ENCODE results near the gene EIF1AX. TPM values are rescaled to one million over a fixed set of nuclear protein-coding genes. Genes with fewer than 3 reads are reported as not detected.

EIF1AX gene
- total RNA-seq, 1 experiment from 2014 or later, result 52.4 TPM

GRCh38 chrX:20112022-20112774, 29.4 kb downstream of the EIF1AX start:
- H3K4me3 ChIP-seq (ENCODE audit: insufficient read depth, low read depth, low read length), result no peak overlapping the region
- no peaks in the 10 kb centered on the region for H3K36me3 ChIP-seq (replicated peaks; ENCODE audit: control insufficient read depth, insufficient read depth, low read length)
- no peak for DNase-seq
- H3K27me3 ChIP-seq (ENCODE audit: control insufficient read depth, insufficient read depth, low read length), result peaks cover 17% of the 10 kb centered on the region

- Histone ChIP-seq H3K27me3 (ENCODE audit: control insufficient read depth, insufficient read depth, low read length) (peaks cover 9% of the 10 kb centered on the region), H3K4me3 (ENCODE audit: insufficient read depth, low read depth, low read length) (no peak overlapping the region), H3K36me3 (replicated peaks; ENCODE audit: control insufficient read depth, insufficient read depth, low read length) (no peaks in the 10 kb centered on the region)
- no peak for DNase-seq
Measured at GRCh38 chrX:20111271-20111670, 30.4 kb downstream of the EIF1AX start.

- Histone ChIP-seq H3K4me3 (ENCODE audit: insufficient read depth, low read depth, low read length) (no peak overlapping the region), H3K27me3 (ENCODE audit: control insufficient read depth, insufficient read depth, low read length) (no peaks in the 10 kb centered on the region), H3K36me3 (replicated peaks; ENCODE audit: control insufficient read depth, insufficient read depth, low read length) (no peaks in the 10 kb centered on the region)
- DNase-seq, result no peak
Measured at GRCh38 chrX:20101934-20102581, 39.6 kb downstream of the EIF1AX start.

GRCh38 chrX:20091499-20091898, 50.1 kb downstream of the EIF1AX start:
- H3K4me3 ChIP-seq (ENCODE audit: insufficient read depth, low read depth, low read length), result no peak overlapping the region
- no peak for DNase-seq
- H3K36me3 ChIP-seq (replicated peaks; ENCODE audit: control insufficient read depth, insufficient read depth, low read length), result no peaks in the 10 kb centered on the region
- H3K27me3 ChIP-seq (ENCODE audit: control insufficient read depth, insufficient read depth, low read length), result no peaks in the 10 kb centered on the region

DNA sequence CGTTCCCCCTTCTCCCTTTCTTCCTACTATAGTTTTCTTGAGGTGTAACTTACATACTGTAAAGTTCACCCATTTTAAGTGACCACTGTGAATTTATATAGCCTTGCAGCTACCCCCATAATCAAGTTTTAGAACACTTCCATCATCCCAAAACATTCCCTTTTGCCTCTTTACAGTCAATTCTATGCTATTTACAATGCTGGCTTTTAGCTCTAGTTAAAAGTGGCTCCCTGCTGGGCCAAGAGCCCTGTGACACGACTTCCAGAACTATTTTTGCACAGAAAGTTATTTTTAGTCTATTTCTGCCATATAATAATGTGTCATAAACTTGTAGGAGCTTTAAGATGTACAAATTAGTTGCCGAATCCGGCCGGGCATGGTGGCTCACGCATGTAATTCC, 51.8 kb downstream of the EIF1AX start:
- no peaks in the 10 kb centered on the region for H3K36me3 ChIP-seq (replicated peaks; ENCODE audit: control insufficient read depth, insufficient read depth, low read length)
- H3K27me3 ChIP-seq (ENCODE audit: control insufficient read depth, insufficient read depth, low read length), result no peaks in the 10 kb centered on the region
- no peak overlapping the region for H3K4me3 ChIP-seq (ENCODE audit: insufficient read depth, low read depth, low read length)
- DNase-seq, result no peak

- no peak for DNase-seq
- Histone ChIP-seq H3K27me3 (ENCODE audit: control insufficient read depth, insufficient read depth, low read length) (no peaks in the 10 kb centered on the region), H3K4me3 (ENCODE audit: insufficient read depth, low read depth, low read length) (no peak overlapping the region), H3K36me3 (replicated peaks; ENCODE audit: control insufficient read depth, insufficient read depth, low read length) (no peaks in the 10 kb centered on the region)
Measured at GRCh38 chrX:20080277-20080676, 61.4 kb downstream of the EIF1AX start.

Other genes starting within 250 kb of the EIF1AX start
- 0.94 and 2.9 TPM in 2 replicates for gene BCLAF3, start 150.8 kb downstream of the EIF1AX start, total RNA-seq (2014; rRNA removed; shearing (Covaris generic))
- gene MAP7D2, start 24.9 kb downstream of the EIF1AX start, total RNA-seq (2014; rRNA removed; shearing (Covaris generic)), result 0.07 and 0.45 TPM in 2 replicates
- gene RPS6KA3, start 125.1 kb upstream of the EIF1AX start, total RNA-seq (2014; rRNA removed; shearing (Covaris generic)), result 8.3 and 12.7 TPM in 2 replicates

Measured in H7 (cell line).